Endothelial cell (in vitro differentiated cells): Measurements from ENCODE around the gene TSSK6. TPM values are rescaled to one million over a fixed set of nuclear protein-coding genes. Genes with fewer than 3 reads are reported as not detected.
A peak's percentile ranks its signal among the peaks of the same experiment; 100 is the strongest.

Experiments
- DNase-seq: peaks from one replicate; pipeline ENCODE4 v3.0.0; 2021; ENCODE audit warnings: low spot score
- H3K27ac Mint-ChIP-seq: one replicate; pipeline ENCODE4 v1.8.0; 2021; ENCODE audit warnings: mixed read lengths, inconsistent platforms; ENCODE audit not compliant: unreplicated experiment
- H3K27me3 Mint-ChIP-seq: one replicate; pipeline ENCODE4 v1.8.0; 2021; ENCODE audit warnings: mild to moderate bottlenecking, moderate library complexity, mixed read lengths, inconsistent platforms; ENCODE audit not compliant: unreplicated experiment
- H3K36me3 Mint-ChIP-seq: one replicate; pipeline ENCODE4 v1.8.0; 2021; ENCODE audit warnings: mild to moderate bottlenecking, low read depth, mixed read lengths, inconsistent platforms; ENCODE audit not compliant: unreplicated experiment
- H3K4me1 Mint-ChIP-seq: one replicate; pipeline ENCODE4 v1.8.0; 2021; ENCODE audit warnings: mild to moderate bottlenecking, mixed read lengths, inconsistent platforms; ENCODE audit not compliant: unreplicated experiment
- H3K4me3 Mint-ChIP-seq: one replicate; pipeline ENCODE4 v1.8.0; 2021; ENCODE audit warnings: mild to moderate bottlenecking, mixed read lengths, inconsistent platforms; ENCODE audit not compliant: unreplicated experiment
- H3K9me3 Mint-ChIP-seq: one replicate; pipeline ENCODE4 v1.8.0; 2021; ENCODE audit warnings: mixed read lengths, inconsistent platforms; ENCODE audit not compliant: unreplicated experiment
- CTCF ChIP-seq: fragments of 200-600 bp; sonication (generic); IDR thresholded peaks from one replicate; pipeline ENCODE4 v1.5.0; 2021; ENCODE audit warnings: antibody characterized with exemption; ENCODE audit not compliant: unreplicated experiment
- total RNA-seq: library from RNA; stranded (reverse); fragmentation: NEBNext Ultra II Directional; extraction: Animal tissue kit (Norgen Biotek cat#: 25700); gene quantifications from one replicate; pipeline ENCODE4 v1.2.1, GENCODE V29; 2021; ENCODE audit not compliant: unreplicated experiment

TSSK6 gene
- total RNA-seq, 1 donor from 2014 or later, result 2.7 TPM

GRCh38 chr19:19533841-19534240, 18.5 kb upstream of the TSSK6 start:
- peaks cover 27% of the 10 kb centered on the region for H3K27me3 Mint-ChIP-seq
- no peak for TF ChIP-seq CTCF
- no peak for DNase-seq
- H3K36me3 Mint-ChIP-seq, result peaks cover 10% of the 10 kb centered on the region
- H3K4me1 Mint-ChIP-seq, result peaks cover 2% of the 10 kb centered on the region
- peak overlapping the region; percentile 57 for H3K27ac Mint-ChIP-seq
- H3K4me3 Mint-ChIP-seq, result peak overlapping the region; percentile 6
- no peaks in the 10 kb centered on the region for H3K9me3 Mint-ChIP-seq

DNA sequence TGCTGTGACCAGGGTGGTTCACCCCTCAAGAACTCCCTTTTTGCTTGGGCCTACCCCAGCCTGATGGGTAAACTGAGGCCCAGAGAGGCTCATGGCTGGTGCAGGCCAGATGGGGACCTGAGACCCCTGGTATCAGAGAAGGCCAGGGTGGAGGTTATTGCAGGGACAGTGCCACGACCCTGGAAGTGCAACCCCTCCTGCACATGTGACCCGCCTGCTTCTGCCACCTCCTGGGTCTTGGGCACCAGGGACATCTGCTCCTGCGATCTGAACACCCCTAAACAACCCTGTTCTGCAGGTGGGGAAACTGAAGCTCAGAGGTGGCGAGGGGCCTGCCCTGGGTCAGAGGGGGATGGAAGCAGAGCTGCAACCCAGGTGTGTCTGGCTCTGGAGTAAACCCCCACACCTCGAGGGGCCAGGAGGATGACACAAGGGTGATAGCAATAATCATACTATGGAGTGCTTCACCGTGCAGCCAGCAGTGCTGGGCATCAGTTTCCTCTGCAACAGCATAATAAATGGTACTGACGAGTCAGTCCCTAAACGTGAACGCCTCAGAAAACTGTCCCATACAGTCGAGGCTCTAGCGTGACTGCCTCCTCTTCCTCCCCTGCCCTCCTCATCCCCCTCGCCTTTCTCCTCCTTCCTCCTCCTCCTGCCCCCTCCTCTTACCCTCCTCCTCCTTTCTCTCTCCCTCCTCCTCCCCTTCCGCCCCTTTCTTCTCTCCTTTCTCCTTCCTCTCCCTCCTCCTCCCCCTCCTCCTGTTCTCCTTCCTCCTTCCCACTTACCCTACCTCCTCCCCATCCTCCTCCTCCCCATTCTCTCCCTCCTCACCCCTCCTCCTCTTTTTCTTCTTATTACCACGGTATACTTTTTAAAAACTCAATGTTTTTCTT, 17.7 kb upstream of the TSSK6 start:
- TF ChIP-seq CTCF, result no peak
- Mint-ChIP-seq H3K27ac (no peak overlapping the region), H3K4me3 (no peak overlapping the region), H3K36me3 (peaks cover 7% of the 10 kb centered on the region), H3K4me1 (peaks cover 2% of the 10 kb centered on the region), H3K27me3 (peaks cover 25% of the 10 kb centered on the region), H3K9me3 (no peaks in the 10 kb centered on the region)
- no peak for DNase-seq

DNA sequence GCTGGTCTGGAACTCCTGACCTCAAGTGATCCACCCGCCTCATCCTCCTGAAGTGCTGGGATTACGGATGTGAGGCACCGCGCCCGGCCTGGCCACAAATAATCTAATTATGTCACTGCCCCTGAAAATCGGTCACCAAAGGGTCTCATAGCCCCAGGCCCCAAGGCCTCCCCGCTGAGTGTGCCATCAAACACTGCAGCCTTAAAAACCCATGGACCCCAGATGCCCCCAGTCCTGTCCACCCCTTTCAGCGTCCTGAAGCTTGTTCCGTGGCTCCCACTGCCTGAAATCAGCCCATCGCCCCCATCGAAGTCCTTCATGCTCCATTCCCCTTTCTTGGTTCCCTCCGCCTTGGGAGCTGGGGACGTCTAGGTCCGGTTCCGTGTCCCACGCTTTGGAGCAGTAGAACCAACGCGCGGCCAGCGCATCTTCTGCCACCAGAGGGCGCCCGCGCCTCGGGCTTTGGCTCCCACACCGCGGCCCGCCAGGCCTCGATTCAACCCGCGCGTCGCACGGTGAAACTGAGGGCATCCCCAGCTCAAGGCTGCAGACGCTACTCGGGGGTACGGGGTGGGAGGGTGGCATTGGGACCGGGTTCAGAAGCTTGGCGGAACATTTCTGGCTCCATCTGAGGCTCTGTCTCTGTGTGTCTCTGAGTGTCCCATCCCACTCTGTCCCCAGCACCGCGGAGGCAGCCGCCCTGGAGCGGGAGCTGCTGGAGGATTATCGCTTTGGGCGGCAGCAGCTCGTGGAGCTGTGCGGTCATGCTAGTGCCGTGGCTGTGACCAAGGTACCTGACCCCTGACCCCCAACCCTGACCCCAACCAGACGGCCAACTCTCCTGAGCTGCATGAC, 16.8 kb upstream of the TSSK6 start:
- peak; percentile 88 for TF ChIP-seq CTCF
- Mint-ChIP-seq H3K36me3 (peaks cover 7% of the 10 kb centered on the region), H3K4me3 (peak overlapping the region; percentile 29), H3K27ac (no peak overlapping the region), H3K9me3 (no peaks in the 10 kb centered on the region), H3K27me3 (peaks cover 23% of the 10 kb centered on the region), H3K4me1 (peaks cover 2% of the 10 kb centered on the region)
- peak; percentile 88 for DNase-seq

- Mint-ChIP-seq H3K27me3 (peaks cover 12% of the 10 kb centered on the region), H3K4me3 (no peak overlapping the region), H3K27ac (no peak overlapping the region), H3K36me3 (peaks cover 7% of the 10 kb centered on the region), H3K4me1 (peaks cover 2% of the 10 kb centered on the region), H3K9me3 (no peaks in the 10 kb centered on the region)
- DNase-seq, result no peak
- no peak for TF ChIP-seq CTCF
These were observed 15.5 kb upstream of the TSSK6 start for GRCh38 chr19:19530889-19531288.
